Mesenchymal stem cell (in vitro differentiated cells and primary cell): ENCODE data around the gene RFNG. TPM values are rescaled to one million over a fixed set of nuclear protein-coding genes. Genes with fewer than 3 reads are reported as not detected.
A peak's percentile ranks its signal among the peaks of the same experiment; 100 is the strongest.

Experiments used
- DNase-seq: peaks from one replicate; pipeline ENCODE4 v3.0.0-alpha.2; 2013
- H2AFZ ChIP-seq: one replicate; pipeline ENCODE4 v1.6.1; 2013; ENCODE audit warnings: low read depth, mild to moderate bottlenecking, control low read depth, inconsistent platforms, low read length, moderate library complexity
- H2AK5ac ChIP-seq: 2 replicates; pipeline ENCODE4 v1.6.1; 2013; ENCODE audit warnings: low read length, moderate library complexity, mild to moderate bottlenecking, inconsistent platforms; ENCODE audit not compliant: severe bottlenecking
- H2BK120ac ChIP-seq: one replicate; pipeline ENCODE4 v1.6.1; 2013; ENCODE audit warnings: low read depth, mild to moderate bottlenecking, inconsistent platforms, low read length, moderate library complexity
- H2BK12ac ChIP-seq, 2 experiments: one replicate each; pipeline ENCODE4 v1.6.1; 2013; ENCODE audit warnings: inconsistent platforms in 2 of 2, low read length in 2 of 2, mild to moderate bottlenecking in 2 of 2, moderate library complexity in 2 of 2, control low read depth in 1 of 2
- H2BK15ac ChIP-seq: one replicate; pipeline ENCODE4 v1.6.1; 2013; ENCODE audit warnings: mild to moderate bottlenecking, low read depth, inconsistent platforms; ENCODE audit not compliant: poor library complexity, severe bottlenecking
- H2BK5ac ChIP-seq: 2 replicates; pipeline ENCODE4 v1.6.1; 2013; ENCODE audit warnings: low read depth, mild to moderate bottlenecking, low read length, control low read depth, inconsistent platforms; ENCODE audit not compliant: poor library complexity, severe bottlenecking
- H3K14ac ChIP-seq, 2 experiments: one replicate each; pipeline ENCODE4 v1.6.1; 2013; ENCODE audit warnings: inconsistent platforms in 2 of 2, low read length in 2 of 2, control low read depth in 1 of 2, mild to moderate bottlenecking in 1 of 2, moderate library complexity in 1 of 2
- H3K18ac ChIP-seq, 2 experiments: one replicate each; pipeline ENCODE4 v1.6.1; 2013; ENCODE audit warnings: inconsistent platforms in 2 of 2, low read length in 2 of 2, control low read depth in 1 of 2, low read depth in 1 of 2, mild to moderate bottlenecking in 1 of 2
- H3K23ac ChIP-seq, 2 experiments: one replicate each; pipeline ENCODE4 v1.6.1; 2013; ENCODE audit warnings: inconsistent platforms in 2 of 2, low read length in 2 of 2, mild to moderate bottlenecking in 2 of 2, moderate library complexity in 2 of 2, control low read depth in 1 of 2
- H3K27ac ChIP-seq: 2 replicates; pipeline ENCODE4 v1.5.1; 2013; ENCODE audit warnings: mild to moderate bottlenecking, moderate library complexity, low read length, control low read depth, inconsistent platforms; ENCODE audit not compliant: poor library complexity, severe bottlenecking
- H3K27me3 ChIP-seq, 2 experiments: 2 replicates each; pipeline versions ENCODE4 v1.6.1 to v1.7.0; 2013; ENCODE audit warnings: low read length in 2 of 2, mild to moderate bottlenecking in 2 of 2, moderate library complexity in 2 of 2, control low read depth in 1 of 2, inconsistent platforms in 1 of 2; ENCODE audit not compliant: control insufficient read depth in 1 of 2, insufficient read depth in 1 of 2
- H3K36me3 ChIP-seq, 2 experiments: 2 replicates each; pipeline versions ENCODE4 v1.6.1 to v1.7.0; 2013; ENCODE audit warnings: low read length in 2 of 2, control low read depth in 1 of 2, inconsistent platforms in 1 of 2, low read depth in 1 of 2, mild to moderate bottlenecking in 1 of 2; ENCODE audit not compliant: insufficient read depth in 2 of 2, control insufficient read depth in 1 of 2
- H3K4ac ChIP-seq, 2 experiments: one replicate each; pipeline ENCODE4 v1.6.1; 2013; ENCODE audit warnings: inconsistent platforms in 2 of 2, low read length in 2 of 2, mild to moderate bottlenecking in 2 of 2, moderate library complexity in 2 of 2, control low read depth in 1 of 2, low read depth in 1 of 2
- H3K4me1 ChIP-seq: 2 replicates; pipeline ENCODE4 v1.6.1; 2013; ENCODE audit warnings: low read depth, low read length, control low read depth; ENCODE audit not compliant: control insufficient read depth, insufficient read depth
- H3K4me2 ChIP-seq: 2 replicates; pipeline ENCODE4 v1.6.1; 2013; ENCODE audit warnings: low read length, mild to moderate bottlenecking, inconsistent platforms; ENCODE audit not compliant: poor library complexity, severe bottlenecking
- H3K4me3 ChIP-seq, 2 experiments: 2 replicates each; pipeline versions ENCODE4 v1.5.1 to v1.7.0; 2013; ENCODE audit warnings: low read length in 2 of 2, mild to moderate bottlenecking in 2 of 2, control low read depth in 1 of 2, low read depth in 1 of 2; ENCODE audit not compliant: insufficient read depth in 1 of 2
- H3K79me1 ChIP-seq: replicated peaks from 2 replicates; pipeline ENCODE4 v1.6.1; 2013; ENCODE audit warnings: mild to moderate bottlenecking, control low read depth, low read length, inconsistent platforms; ENCODE audit not compliant: poor library complexity, severe bottlenecking
- H3K9ac ChIP-seq: 2 replicates; pipeline ENCODE4 v1.7.0; 2013; ENCODE audit warnings: mild to moderate bottlenecking, low read length, moderate library complexity
- H3K9me3 ChIP-seq: 2 replicates; pipeline ENCODE4 v1.7.0; 2013; ENCODE audit warnings: mild to moderate bottlenecking, low read length; ENCODE audit not compliant: control insufficient read depth
- H4K8ac ChIP-seq: one replicate; pipeline ENCODE4 v1.6.1; 2013; ENCODE audit warnings: inconsistent platforms, mild to moderate bottlenecking, low read length, moderate library complexity
- H4K91ac ChIP-seq: one replicate; pipeline ENCODE4 v1.6.1; 2013; ENCODE audit warnings: mild to moderate bottlenecking, low read length, inconsistent platforms
- WGBS: methylation state at CpG from one replicate; pipeline ENCODE4 v1.1.7; 2013; ENCODE audit warnings: mixed read lengths; 5-methylcytosine and 5-hydroxymethylcytosine counted together
- polyA plus RNA-seq, 2 experiments: library from polyadenylated mRNA; stranded (reverse); fragments of 200-250 nt; gene quantifications; one replicate each; pipeline ENCODE4 v1.2.3, GENCODE V29; 2013

Gene RFNG, protein sequence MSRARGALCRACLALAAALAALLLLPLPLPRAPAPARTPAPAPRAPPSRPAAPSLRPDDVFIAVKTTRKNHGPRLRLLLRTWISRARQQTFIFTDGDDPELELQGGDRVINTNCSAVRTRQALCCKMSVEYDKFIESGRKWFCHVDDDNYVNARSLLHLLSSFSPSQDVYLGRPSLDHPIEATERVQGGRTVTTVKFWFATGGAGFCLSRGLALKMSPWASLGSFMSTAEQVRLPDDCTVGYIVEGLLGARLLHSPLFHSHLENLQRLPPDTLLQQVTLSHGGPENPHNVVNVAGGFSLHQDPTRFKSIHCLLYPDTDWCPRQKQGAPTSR
- 31.3 TPM for polyA plus RNA-seq (2013, experiment 1 of 2)
- polyA plus RNA-seq (2013, experiment 2 of 2) = 31.7 TPM

DNA sequence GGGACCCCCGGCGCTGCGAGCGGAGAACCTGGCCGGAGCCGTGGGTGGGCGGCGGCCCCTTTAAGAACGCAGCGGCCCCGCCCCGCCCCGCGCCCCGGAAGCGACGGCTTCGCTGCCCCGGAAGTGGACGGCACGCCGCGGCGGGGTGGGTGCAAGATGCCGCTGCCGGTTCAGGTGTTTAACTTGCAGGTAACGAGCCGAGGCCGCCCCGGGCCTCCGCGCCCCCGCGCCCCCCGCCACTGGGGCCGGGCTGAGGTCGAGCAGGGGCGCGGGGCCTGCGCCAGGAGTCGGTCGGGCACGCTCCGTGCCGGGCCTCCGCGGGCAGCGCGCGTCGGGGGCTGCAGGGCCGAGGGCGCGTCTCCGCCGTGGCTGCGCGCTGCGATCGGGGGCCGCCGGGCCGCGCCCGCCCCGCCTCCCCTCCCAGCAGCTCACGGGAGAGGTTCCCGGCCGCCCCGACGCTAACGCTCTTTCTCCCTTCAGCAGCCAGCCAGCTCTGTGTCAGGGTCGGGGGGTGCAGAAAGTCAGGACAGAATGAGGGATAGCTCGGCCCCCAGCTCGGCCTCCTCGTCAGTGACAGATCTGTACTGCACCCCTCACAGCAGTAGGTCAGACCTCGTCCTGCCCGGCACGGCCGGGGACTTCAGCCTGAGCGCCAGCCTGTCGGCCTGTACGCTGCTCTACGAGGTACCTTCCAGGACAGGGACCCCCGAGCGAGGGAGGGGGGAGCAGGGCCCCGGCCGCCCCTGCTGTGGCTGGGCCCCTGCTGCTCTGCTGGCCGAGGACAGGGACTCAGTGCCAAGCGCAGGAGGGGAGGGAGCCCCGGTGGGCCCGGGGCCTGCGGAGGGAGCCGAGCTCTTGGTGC, at the start of gene RFNG, which contains the start of gene GPS1:
Gene RFNG, minus strand, starts transcription at position 36 of the 862 bp plus-strand sequence. CDS start 45 bp downstream, outside the sequence.
Gene GPS1, plus strand, starts transcription at position 123 of the 862 bp plus-strand sequence. Its CDS starts 34 bp downstream, at position 157.
- Histone ChIP-seq H3K4me2 (peak within 1 kb of the TSS; percentile 88), H3K27me3 (no peaks in the 10 kb centered on the region), H3K4me1 (peaks cover 41% of the 10 kb centered on the region), H3K9ac (peak within 1 kb of the TSS; percentile 89), H3K79me1 (peaks cover 53% of the 10 kb centered on the region), H3K9me3 (no peaks in the 10 kb centered on the region), H2AK5ac (peak within 1 kb of the TSS; percentile 81), H2BK120ac (peak within 1 kb of the TSS; percentile 83), H2BK12ac (peak within 1 kb of the TSS in 1 of 2 experiments; percentile 96), H3K18ac (peak within 1 kb of the TSS; percentile 57 to 86), H3K4ac (peak within 1 kb of the TSS; percentile 50 to 87), H3K4me3 (peak within 1 kb of the TSS; percentile 85 to 89), H3K14ac (peak within 1 kb of the TSS in 1 of 2 experiments; percentile 93), H4K91ac (peak within 1 kb of the TSS; percentile 23), H3K23ac (peak within 1 kb of the TSS in 1 of 2 experiments; percentile 92), H2AFZ (peak within 1 kb of the TSS; percentile 78), H2BK15ac (peak within 1 kb of the TSS; percentile 23), H4K8ac (peak within 1 kb of the TSS; percentile 78), H3K27ac (no peak within 1 kb of the TSS), H3K36me3 (peaks cover 65 to 79% of the 10 kb centered on the region in 2 experiments), H2BK5ac (no peak within 1 kb of the TSS)
- DNase-seq = peak; percentile 54
- whole genome bisulfite sequencing = 1% methylated on average over 49 of the region's 94 CpGs

DNA sequence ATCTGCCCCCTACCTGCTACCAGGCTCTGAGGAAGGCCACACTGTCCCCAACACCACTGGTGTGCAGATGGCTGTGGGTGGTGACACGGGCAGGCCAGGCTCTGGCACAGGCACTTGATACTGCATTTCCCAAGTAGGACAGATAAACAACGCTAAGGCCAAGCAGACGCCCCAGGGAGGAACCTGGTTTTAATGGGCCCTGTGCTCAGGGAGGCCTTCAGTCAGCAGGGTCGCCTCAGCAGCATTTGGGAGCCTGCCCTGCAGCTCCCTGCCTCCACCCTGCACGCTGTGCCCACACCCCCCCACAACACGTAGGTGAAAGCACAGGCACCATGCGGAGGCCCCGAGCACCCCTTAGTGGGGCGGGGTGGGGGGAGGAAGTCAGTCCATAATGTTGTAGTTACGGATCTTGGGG, 49.7 kb upstream of the RFNG start:
- peak overlapping the region in 1 of 2 experiments; percentile 37 for H2BK12ac ChIP-seq
- no peak overlapping the region for H3K4me3 ChIP-seq
- H3K4me1 ChIP-seq = peaks cover 60% of the 10 kb centered on the region
- no peak overlapping the region for H2AFZ ChIP-seq
- no peak overlapping the region for H3K4me2 ChIP-seq
- DNase-seq = no peak
- peak overlapping the region; percentile 75 for H4K91ac ChIP-seq
- H2BK5ac ChIP-seq = no peak overlapping the region
- H2AK5ac ChIP-seq = peak overlapping the region; percentile 34
- H3K9me3 ChIP-seq = no peaks in the 10 kb centered on the region
- no peak overlapping the region for H3K14ac ChIP-seq
- no peaks in the 10 kb centered on the region for H3K27me3 ChIP-seq
- 82% methylated on average over 8 of the region's 10 CpGs for WGBS
- no peak overlapping the region for H2BK15ac ChIP-seq
- no peak overlapping the region for H3K9ac ChIP-seq
- H3K79me1 ChIP-seq = peaks cover 11% of the 10 kb centered on the region
- H3K18ac ChIP-seq = no peak overlapping the region
- no peak overlapping the region for H3K23ac ChIP-seq
- H3K27ac ChIP-seq = no peak overlapping the region
- H4K8ac ChIP-seq = no peak overlapping the region
- H3K36me3 ChIP-seq = peaks cover under 1 to 19% of the 10 kb centered on the region in 2 experiments
- H2BK120ac ChIP-seq = no peak overlapping the region
- H3K4ac ChIP-seq = no peak overlapping the region

DNA sequence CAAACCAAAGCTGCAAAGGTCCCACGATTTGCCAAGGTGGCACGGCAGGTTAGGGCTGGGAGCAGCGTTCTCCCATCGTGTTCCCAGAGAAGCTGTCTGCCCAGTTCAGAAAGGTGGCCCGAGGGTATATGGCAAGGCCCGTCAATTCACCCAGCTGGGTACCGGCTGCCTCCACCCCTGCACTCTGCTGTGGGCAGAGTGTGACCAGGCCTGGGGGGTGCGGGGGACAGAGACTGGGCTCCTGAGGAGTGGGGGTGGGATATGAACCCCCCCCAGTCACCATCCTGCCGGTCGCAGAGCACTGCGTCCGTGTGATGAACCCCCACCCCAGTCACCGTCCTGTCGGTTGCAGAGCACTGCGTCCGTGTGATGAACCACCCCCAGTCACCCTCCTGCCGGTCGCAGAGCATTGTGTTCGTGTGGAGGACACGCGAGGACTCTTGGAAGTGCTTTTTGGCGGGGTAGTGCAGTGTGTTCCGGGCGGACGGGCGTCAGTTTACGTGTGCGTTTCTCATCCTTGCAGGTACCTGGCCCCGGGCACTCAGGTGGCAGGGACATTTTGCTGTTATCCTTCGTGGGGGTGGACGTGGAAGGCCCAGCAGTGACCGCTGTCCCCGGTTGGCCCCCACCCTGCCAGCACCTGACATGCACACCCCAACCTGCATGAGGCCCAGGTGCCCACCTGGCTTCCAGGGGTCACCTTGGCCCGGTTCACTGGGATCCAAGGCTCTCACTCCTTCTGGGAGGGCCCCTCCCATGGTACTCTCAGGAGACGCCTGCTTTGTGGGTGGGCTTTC, 49.1 kb upstream of the RFNG start:
- H3K27me3 ChIP-seq = no peaks in the 10 kb centered on the region
- peaks cover 7 to 26% of the 10 kb centered on the region in 2 experiments for H3K36me3 ChIP-seq
- no peak overlapping the region for H3K27ac ChIP-seq
- no peak overlapping the region for H3K23ac ChIP-seq
- H2BK120ac ChIP-seq = peak overlapping the region; percentile 27
- H2AFZ ChIP-seq = no peak overlapping the region
- peak overlapping the region; percentile 78 for H2BK15ac ChIP-seq
- peak overlapping the region; percentile 8 for H2AK5ac ChIP-seq
- no peak overlapping the region for H4K8ac ChIP-seq
- H3K4me3 ChIP-seq = no peak overlapping the region
- no peaks in the 10 kb centered on the region for H3K9me3 ChIP-seq
- 91% methylated on average over 33 of the region's 35 CpGs for WGBS
- H3K9ac ChIP-seq = no peak overlapping the region
- H4K91ac ChIP-seq = peak overlapping the region; percentile 78
- peak overlapping the region in 1 of 2 experiments; percentile 14 for H3K18ac ChIP-seq
- peaks cover 60% of the 10 kb centered on the region for H3K4me1 ChIP-seq
- peaks cover 14% of the 10 kb centered on the region for H3K79me1 ChIP-seq
- H3K4me2 ChIP-seq = no peak overlapping the region
- H3K4ac ChIP-seq = peak overlapping the region in 1 of 2 experiments; percentile 11
- no peak for DNase-seq
- H2BK5ac ChIP-seq = no peak overlapping the region
- H2BK12ac ChIP-seq = peak overlapping the region in 1 of 2 experiments; percentile 0
- no peak overlapping the region for H3K14ac ChIP-seq
